GM18508 (cell line): ENCODE measurements around the gene CACNA1E.

ENCODE experiments used
- ATAC-seq: cut with Tn5 transposase; IDR thresholded peaks from one replicate; pipeline ENCODE4 v1.9.1; 2021; ENCODE audit warnings: moderate number of reproducible peaks; ENCODE audit not compliant: insufficient read depth, unreplicated experiment

Gene CACNA1E

DNA sequence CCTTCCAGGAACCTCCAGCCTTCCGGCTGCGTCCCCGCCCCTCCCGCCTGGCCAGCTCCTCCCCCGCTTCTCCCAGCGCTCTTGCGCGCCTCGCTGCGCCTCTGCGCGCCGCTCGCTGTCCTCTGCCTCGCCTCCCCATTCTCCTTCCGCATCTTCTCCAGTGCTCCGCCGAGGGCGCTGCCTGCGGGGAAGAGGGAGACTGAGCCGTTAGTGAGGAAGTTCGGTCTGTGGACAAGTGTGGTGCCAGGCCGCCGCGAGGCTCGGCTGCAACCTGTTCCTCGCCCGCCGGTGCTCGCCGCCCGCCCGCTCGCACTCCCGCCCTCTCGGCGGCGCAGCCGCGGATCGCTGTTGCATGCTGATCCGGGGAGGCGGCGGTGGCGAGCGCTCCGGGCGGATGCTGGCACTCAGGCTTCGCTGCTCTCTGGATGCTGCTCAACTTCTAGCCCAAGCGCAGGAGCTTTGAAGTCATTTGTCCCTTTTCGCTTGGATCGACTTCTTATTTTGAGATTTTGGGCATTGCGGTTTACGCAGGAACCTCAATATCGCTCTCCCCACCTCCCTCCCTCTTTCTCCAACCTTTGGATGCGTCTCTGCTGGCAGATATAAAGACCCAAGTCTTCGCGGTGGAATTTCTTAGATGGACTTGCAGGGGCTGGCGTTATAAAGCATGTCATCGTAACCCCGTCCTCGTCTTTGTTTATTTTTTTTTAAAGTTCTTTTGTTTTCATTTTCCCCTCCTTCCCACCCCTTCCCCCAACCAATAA is 614 bp upstream of the CACNA1E start:
- ATAC-seq = no peak

DNA sequence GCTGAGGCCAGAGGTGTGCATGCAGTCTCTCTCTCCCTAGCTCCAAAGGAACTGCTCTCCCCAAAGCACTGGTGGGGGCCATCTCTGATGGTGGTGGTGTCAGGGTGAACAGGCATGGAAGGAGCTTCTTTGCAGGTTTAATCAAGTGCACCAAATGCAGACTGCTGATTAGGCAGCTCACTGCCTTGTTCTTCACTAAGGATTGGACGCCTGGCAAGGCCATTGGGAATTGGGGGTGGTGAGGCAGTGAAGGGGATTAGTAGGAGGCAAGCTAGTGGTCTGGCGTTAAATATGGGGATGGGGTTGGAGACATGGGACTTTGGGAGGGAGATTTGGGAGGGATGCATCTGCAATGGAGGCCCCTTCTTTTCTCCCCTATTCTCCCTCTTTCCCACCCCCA is 1.5 kb downstream of the CACNA1E start:
- ATAC-seq = no peak

DNA sequence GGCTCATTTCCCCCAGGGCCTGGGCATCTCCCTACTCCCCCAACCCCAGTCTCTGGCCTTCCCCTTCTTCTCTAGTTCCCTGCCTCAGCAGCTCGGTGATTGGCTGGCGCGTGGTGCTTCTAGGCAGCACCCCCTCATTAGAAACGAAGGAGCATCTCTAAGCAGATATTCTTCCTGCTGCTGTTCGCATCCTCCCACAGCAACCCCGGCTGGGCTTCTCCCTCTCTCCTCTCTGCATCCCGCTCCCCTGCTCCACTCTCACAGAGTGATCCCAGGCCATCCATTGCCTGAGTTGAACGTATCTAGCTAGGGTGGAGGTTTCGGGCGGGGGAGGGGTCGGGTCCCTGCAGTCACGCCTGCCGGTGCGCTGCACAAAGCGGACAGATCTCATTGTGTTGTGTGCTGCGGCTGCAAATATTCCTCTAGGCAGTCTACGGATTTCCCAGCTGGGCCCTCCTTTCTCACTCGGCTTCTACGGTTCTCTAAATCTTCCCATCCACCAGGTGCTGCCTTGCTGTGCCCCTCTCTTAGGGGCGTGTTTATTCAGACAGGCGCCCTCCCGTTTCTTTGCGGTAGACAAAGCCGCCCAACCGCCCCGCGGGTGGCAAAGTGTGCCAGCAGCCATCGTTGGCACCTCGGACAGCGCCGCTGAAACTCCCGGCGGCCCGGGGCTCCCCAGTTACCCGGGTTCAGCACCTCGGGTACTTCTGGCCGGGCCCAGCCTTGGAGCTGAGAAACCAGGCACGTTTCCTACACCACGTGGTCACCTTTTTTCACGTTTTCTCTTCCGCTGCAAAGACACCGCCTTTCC is 2.2 kb downstream of the CACNA1E start:
- no peak for ATAC-seq

DNA sequence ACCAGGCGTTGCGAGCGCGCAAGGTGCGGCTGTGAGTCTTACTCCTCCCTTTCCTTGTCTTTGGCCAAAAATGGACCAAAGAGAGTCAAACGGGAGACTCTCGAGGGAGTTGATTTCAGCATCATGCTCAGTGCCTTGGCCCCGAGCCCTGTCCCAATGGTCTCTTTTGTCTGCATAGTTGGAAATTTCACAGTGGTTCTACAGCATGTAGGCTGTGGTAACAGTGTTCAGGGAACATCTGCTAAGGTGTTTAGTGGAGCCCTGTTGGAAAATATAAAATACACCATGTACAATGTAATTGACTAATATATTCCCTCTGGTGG is 2.7 kb downstream of the CACNA1E start:
- no peak for ATAC-seq

DNA sequence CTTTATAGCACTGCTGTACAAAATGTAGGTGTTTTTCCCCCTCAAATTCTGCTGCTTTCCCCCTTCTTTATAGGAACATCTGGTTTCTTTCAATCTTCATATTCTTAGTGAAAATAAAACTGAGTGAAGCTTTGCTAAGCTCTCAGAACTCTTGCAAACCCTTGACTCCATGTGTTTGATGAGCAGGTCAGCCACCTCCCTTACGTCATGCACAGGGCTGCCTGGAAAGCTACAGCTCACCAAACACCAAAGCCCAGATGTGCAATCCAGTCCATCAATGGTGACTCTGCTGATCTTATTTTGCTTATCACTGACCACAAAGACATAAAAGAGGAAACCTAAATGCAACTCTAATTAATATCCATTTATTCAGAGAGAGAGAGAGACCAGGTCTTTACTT is 5.5 kb downstream of the CACNA1E start:
- no peak for ATAC-seq

DNA sequence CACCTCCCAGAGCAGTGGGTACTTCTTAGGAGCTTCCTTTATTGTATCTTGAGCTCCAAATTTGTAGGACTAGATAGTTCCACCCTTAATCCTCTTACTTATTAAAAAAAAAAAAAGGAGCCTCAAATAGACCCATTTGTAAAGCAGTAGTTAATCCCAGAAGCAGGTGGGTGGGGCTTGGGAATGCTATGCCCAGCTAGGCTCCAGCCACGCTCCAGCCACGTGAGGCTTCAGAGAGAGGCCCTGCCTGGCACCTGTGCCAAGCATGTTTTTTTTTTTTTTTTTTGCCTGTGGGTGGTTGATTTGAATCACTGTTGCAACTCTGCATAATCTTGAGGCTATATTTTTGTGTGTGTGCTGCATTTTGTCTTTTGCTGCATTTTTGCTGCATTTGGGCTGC is 7.0 kb downstream of the CACNA1E start:
- no peak for ATAC-seq

DNA sequence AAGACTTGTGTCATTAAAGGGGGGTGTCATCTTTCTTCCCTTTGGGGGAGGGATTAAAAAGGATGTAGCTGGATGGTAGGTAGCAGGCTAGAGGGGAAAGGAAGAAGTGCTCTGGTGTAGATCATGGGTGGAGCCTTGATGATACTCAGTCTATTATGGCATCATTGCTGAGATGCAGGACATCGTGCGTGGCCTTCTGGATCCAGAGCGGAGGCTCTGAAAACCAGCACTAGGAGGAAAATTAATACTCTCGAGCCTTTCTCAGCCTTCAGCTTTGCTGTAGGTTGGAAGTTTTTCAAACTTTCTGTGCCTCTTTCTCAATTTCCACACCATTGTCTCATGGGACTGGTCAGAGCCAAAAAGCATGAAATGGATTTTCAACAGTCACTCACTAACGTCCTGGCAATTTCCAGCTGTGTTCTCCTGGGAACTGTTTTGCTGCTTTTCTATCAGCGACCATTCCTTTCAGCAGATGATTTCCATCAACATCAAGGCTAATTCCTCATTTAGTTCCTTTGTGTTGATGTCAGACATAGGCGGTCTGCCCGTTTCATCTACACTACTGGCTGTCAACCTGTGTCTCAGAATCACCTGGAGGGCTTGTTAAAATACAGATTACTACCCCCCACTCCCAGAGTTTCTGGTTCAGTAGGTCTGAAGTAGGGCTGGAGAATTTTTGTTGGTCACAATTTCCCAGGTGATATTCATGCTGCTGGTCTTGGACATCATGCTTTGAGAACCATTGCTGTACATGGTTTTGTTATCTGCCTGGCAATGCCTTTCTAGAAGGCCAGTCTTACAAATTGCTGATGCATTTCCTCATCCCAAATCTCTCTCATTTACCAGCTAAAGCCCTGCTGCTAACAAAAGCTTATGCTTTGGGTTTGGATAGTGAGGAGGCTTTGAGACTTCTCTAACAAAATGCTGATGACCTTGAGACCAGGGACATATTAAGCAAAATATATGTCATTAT is 7.7 kb downstream of the CACNA1E start:
- ATAC-seq = no peak

DNA sequence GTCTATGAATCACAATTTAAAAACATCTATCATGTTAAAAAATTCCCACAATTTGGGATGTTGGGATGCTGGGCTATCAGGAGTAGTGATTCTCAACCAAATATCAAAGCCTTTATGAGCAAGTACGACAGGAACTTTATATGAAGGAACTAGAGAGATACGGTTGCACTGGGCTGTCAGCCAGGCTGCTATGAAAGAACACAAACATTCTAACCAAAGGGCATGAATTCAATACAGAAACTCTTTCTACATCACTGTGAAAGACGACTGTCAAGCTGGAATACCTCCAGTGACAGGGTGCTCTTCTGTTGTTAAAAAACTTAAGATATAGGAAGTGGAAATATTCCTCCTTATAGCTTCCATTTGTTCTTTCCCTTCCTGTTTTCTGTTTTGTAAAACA is 9.8 kb downstream of the CACNA1E start:
- ATAC-seq = no peak

DNA sequence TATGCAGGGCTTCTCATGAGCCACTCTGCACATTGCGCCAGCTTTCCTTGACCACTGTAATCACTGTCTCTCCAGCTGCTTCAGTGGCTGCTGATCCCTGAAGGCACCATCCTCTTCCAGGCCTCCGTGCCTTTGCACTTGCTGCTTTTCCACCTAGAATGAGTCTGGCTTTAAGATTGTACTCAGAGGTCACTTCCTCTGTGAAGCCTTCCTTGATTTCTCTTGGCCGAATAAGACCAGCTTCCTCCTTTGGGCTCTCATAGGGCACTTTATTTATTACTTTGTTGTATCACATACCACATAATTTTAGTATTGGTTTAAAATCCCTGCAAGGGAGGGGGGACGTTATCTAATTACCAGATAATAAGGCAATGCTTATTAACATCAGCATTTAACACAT is 10.6 kb downstream of the CACNA1E start:
- no peak for ATAC-seq

DNA sequence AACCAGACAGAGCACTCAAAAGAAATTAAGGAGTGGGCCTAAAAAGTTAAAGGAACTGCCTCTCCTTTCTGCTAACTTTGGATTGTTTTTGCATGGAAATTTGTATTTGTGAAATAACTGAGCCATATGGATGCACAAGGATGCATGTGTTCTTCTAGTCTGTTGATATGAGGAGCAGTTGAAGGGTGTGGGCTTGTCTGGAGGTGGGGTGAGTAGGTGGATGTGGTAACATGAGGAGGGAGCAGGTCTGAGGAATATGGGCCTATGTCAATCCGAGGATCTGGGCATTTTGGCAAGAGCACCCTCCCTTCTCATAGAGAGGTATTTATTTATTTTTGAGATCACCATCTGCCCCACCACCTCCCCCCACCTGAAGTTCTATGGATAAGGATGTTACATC is 13.4 kb downstream of the CACNA1E start:
- no peak for ATAC-seq

DNA sequence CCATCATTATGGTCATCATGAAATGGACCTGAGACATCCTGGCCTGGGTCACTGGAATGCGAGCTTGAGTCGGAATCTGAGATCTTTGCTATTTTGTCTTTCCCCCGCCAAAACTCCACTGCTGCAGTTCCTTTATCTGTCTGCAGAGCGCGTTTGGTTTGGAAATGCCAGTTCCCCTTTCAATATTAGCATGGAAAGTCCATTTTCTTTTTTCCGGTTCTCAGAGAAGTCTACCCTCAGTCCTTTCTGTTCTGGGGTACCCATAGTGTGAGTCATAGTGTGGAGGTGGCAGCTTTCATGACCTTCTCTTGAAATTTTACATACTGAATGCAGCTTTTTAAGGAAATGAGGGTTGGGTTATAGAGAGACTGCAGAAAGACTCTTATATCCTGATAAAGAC is 14.6 kb downstream of the CACNA1E start:
- no peak for ATAC-seq

DNA sequence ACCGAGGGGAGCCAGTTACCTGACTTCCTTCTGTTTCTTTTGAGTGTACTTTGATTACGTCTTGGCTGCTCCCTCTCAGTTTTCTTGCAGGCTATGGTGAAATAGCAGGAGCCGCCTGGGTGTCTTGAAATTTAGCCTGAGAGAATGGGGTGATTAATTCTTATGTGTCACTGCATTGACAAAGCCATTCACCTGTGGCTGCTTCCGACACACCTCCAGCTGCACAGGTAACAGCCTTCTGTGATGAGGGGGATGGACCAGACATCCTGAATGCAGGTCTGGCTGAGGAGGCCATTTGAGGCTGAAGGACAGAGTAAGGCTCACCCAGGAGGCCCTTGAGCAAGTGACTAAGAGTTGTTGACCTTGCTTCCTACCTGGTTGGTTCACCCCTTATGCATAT is 16.5 kb downstream of the CACNA1E start:
- no peak for ATAC-seq

DNA sequence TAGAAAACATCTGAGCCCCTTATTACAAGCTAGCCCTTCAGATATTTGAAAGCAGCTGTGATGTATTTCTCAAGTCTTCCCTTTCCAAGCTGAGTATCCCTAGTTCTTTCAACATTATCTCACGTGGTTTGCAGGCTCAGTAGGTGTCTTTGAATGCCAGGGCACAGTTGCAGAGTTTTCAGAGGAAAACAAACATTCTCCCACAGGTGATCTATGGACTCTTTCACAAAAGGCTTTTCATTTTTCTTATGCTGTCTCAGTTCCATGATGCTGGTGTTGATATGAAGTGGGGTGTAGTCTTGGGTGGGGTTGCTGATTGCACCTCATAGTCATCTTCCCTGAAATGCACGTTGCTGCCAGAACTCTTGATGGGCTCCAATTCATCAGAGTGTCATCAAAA is 17.3 kb downstream of the CACNA1E start:
- no peak for ATAC-seq

DNA sequence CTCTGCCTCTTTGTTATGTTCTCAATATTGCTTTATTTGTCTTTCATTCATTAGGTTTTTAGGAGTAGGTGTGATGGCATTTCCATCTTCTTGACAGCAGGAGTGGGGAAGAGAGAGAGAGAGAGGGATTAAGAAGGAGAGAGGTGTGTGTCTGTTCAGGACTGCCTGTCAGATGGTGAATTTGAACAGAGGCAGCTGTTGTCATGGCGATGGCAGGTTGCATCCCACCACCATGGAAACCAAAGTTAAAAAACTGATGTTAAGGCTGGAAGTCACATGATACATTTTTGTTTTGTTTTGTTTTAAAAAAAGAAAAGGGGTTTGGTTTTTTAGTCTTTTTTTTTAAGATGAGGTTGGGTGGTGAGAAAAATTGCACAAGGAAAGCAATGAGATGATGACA is 18.3 kb downstream of the CACNA1E start:
- ATAC-seq = no peak

DNA sequence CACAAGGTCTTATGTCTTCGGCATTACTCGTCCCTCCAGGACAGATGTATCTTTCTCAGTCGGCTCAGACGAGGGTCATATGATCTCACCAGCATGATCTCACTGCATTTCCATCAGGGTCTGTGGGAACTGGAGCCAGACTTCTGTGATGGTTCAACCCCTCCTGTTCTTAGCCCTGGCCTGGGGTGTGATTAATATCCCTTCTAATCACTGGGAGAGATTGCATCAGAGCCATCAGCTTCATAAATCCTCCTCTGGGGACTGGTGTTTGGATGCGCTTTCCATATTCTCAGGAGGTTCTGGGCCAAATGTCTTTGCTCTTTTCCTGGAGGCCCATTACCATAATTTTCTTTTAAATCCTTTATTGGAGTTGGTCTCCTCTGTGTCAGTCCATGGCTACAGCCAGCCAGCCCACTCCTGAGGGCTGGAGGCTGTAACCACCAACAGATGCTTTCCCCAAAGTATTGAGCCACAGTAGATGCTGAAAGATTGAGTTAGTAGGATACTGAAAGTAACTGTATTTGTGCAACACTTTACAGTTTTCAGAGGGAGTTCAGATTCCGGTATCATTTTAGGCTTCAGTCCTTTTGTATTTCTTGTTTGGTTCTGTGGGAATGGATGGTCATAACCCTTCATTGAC is 20.0 kb downstream of the CACNA1E start:
- ATAC-seq = no peak

DNA sequence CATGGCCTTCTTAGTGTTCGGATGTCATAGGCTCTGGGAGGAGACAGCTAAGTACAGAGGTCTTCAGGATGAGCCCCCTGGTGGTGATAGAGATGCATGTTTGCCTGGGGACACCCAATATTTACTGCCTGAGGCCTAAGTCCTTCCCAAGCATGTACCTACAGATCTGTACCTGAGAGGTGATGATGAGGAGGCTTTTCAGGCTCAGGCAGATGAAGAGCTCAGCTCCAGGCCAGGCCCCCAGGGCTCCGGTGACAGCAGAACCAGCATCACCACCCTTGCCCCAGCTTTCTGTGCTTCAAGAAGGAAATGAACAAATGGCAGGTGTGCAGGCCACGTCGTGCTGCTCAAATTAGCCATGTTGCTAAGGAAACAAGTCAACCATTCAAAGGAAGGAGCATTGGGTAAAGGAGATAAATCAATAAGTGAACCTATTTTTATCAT is 21.1 kb downstream of the CACNA1E start:
- ATAC-seq = peak; percentile 29

DNA sequence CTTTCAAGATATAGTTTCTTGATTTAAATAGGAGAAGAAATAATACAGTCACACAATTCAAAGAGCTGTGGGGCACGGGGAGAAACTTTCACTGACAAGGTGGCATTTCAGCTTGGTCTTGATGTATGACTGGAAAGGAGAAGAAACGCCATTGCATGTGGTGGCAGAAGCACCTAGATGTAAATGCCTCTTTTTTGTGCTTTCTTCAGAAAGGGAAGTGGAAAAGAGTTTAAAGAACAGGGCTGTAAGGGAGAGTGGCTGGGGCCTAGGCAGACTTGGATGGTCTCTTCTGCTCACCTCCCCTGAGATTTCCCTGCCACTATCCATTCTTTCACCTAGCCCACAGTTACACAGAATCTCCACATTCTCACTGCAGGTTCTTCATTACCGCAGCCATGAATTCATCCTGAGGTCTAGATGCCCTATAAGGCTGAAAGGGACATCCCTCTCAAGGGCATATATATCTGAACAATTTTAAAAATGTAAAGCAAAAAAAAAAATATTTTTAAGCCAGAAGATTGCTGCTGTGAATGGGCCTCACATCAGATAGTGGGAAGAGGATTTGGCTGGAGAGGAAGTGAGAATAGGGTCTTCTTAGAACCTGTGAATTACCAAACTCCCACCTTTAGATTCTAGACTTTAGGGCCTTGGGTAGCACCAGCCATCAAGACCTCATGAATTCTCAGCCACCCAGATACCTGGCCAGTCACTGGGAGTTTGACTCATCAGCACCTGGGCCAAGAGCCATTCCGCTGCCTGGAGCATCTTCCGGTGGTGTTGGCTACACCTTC is 23.4 kb downstream of the CACNA1E start:
- ATAC-seq = no peak

DNA sequence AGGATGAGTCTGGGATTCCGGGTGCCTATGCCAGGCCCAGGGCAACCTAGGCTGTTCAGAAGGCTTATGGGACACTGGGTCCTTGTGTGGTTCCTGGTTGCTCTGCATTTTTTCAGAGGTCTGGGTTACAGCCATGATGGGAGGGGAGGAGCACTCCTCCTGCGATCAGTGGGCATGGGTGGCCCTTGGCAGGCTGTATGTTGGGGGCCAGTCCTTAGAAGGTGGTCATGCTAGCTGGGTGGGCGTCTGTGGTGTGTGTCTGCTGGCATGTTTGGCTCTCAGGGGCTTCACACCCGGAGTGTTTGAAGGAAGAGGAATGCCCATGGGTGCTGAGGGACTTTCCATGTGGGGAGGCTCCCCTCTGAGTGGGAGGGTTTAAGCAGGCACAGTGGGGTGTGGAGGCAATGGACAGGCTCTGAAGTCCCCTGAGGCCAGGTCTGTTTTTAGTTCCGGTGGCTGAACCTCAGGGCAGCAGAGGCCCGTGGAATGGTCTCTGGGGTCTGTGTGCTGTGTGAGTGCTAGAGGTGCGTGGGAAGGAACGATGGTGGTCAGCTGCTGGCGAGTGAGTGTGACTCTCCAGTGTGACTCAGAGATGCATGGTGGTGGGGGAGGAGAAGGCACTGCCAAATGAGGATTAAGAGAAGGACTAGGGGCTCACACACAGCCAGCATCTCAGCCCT is 25.3 kb downstream of the CACNA1E start:
- no peak for ATAC-seq

DNA sequence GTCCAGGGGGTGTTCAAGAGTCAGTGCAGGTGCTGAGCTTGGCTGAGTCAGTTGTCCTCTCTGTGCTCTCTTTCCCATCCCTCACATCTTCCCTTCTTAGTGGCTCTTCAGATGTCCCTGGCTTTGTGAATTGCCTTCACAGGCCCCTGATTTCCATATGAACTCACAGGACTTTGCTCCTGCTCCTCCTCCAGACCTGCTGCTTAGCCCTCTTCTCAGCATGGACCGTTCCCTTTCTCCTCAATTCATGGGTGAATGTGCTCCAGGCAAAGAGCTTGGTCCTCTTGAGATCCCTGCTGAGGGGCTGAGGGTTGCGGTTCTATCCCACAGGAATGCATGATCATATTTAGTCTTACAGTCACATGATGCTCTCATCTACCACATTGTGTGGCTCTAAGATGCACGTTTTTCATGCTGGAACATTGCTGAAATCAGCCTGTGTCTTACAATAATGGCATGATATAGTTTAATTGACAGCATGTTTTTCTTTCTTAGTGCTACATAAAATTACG is 30.5 kb downstream of the CACNA1E start:
- no peak for ATAC-seq
